SH-SY5Y (cell line): ENCODE measurements around the gene CCDC102B.

ENCODE experiments used
- GATA2 ChIP-seq: IDR thresholded peaks from 2 replicates; pipeline ENCODE4 v1.6.1; 2011; ENCODE audit warnings: mild to moderate bottlenecking, low read depth, low read length
- GATA3 ChIP-seq: IDR thresholded peaks from 2 replicates; pipeline ENCODE4 v1.6.1; 2011; ENCODE audit warnings: low read depth, mild to moderate bottlenecking, low read length, moderate library complexity

GRCh38 chr18:69021211-69021805 lies 223.4 kb downstream of the CCDC102B start:
- no peak for TF ChIP-seq GATA2
- TF ChIP-seq GATA3, result no peak
